DMS 273 treated with DMSO at 0.1 percent for 48 hours (cell line): ENCODE measurements around the gene GARIN5A.

Experiments used
- DNase-seq: peaks from one replicate; lab custom pipeline; 2025; lab: John Stamatoyannopoulos, UW

Gene GARIN5A

DNA sequence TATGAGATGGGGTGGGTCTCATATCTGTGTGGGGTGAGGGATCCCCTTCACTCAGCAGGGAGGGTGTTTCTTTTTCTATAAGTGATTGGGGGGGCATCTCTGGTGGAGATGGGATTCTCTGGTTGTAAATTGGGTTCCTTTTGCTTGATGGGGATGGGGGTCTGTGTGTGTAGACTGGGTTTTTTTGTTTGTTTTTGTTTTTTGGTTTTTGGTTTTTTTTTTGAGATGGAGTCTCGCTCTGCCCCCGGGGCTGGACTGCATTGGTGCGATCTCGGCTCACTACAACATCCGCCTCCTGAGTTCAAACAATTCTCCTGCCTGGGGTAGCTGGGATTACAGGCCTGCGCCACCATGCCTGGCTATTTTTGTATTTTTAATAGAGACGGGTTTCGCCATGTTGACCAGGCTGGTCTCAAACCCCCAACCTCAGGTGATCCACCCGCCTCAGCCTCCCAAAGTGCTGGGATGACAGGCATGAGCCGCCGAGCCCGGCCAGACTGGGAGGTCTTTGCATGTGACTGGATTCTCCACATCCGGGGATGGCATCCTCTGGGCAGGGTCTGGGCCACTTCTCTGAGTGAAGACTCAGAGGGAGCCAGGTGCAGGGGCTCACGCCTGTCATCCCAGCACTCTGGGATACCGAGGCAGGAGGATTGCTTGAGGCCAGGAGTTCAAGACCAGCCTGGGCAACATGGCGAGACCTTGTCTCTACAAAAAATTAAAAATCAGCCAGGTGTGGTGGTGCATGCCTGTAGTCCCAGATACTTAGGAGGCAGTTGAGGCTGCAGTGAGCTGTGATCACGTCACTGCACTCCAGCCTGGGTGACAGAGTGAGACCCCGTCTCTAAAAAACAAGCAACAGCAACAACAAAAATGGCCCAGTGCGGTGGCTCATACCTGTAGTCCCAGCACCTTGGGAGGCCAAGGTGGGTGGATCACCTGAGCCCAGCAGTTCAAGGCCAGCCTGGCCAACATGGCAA lies 43.2 kb downstream of the GARIN5A start:
- DNase-seq: no peak

DNA sequence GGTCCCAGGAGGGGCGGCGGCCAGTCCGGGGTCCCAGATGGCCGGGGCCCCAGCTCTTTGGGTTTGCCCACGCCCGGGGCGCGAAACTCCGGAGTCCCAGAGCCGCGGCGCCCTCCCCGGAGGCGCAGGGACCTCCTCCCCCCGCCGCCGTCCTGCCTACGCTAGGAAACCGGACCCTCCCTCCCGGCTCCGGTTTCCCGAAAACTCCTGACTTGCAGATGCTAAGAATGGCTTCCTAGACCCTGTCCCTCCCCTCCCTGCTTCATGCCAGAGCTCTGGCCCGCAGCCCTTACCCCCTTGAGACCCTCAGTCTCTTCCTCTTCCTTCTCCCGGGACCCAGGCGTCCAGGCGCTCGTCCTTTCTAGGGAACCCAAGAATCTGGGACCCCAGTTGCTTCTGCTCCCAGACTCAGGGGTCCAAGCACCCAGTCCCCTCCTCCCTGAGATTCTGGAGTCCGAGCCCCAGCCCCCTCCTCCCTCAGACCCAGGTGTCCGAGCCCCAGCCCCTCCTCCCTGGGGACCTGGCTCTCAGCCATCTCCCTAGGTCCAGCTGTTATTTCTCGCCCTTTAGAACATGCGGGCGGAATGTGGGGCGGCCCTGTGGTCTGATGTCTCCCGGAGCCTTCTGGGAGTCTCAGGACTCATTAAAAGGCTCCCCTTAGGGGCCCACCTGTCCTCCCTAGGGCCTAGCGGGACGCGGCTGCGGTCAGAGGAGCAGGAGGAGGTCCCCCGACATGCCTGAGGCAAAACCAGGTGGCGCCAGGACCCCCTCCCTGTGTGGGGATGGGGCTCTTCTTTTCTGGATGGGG lies 44.2 kb downstream of the GARIN5A start, which contains the start of gene MYBPC2:
Gene MYBPC2, plus strand, starts transcription at position 672 of the 808 bp plus-strand sequence. Its CDS starts 62 bp downstream, at position 734.
- DNase-seq: no peak

DNA sequence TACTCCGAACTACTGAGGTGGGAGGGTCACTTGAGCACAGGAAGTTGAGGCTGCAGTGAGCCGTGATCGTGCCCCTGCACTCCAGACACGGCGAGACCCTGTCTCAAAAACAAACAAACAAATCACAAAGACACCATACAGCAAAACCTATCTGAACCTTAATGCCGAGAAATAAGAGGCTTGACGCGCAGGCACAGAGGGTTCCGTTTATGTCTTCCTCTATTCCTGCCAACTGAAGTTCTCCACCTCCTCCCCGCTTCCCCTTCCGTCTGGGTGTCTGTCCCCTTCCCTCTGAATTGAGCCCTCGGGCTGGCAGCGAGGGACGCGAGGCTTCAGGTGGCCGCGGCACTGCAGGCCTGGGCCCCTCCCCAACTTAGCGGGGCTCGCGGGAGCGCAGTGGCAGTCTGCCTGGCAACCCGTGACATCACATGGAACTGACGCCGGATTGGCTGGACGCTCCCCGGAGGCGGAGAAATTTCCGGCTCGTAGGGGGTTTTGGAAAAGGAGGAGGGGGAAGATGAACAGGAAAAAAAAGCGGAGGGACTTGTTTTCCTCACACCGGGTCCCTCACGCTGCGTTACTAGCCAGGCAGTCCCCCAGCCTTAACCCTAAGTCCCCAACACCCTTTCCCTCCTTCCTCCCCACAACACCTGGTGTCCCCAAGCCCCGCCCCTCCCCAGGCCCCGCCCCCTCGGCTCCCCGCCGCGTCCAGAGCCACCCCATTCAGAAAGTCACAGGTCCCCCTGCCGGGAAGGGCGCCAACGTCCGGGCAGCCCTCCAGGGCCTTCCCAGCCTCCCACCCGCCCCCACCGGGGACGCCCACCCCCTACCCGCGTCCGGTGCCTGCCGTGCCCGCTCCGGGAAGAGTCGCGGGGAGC lies 45.1 kb downstream of the GARIN5A start:
- DNase-seq: no peak

DNA sequence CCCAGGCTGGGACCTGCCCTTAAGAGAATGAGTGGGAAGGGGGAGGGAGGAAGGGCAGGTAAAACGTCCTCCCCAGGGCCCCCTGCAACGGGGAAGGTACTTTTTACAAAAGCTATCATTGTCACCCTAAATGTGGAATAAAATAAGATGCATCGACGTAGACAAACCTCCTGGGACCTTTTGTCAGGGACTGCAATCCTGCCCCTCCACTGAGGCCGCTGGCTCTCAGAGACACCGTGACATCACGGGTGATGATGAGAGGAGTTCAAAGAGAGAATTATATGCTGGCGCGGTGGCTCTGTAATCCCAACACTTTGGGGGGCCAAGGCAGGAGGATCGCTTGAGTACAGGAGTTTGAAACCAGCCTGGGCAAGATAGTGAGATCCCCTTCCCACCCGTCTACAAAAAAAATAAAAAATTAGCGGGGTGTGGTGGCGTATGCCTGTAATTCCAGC lies 45.7 kb downstream of the GARIN5A start:
- DNase-seq: no peak

DNA sequence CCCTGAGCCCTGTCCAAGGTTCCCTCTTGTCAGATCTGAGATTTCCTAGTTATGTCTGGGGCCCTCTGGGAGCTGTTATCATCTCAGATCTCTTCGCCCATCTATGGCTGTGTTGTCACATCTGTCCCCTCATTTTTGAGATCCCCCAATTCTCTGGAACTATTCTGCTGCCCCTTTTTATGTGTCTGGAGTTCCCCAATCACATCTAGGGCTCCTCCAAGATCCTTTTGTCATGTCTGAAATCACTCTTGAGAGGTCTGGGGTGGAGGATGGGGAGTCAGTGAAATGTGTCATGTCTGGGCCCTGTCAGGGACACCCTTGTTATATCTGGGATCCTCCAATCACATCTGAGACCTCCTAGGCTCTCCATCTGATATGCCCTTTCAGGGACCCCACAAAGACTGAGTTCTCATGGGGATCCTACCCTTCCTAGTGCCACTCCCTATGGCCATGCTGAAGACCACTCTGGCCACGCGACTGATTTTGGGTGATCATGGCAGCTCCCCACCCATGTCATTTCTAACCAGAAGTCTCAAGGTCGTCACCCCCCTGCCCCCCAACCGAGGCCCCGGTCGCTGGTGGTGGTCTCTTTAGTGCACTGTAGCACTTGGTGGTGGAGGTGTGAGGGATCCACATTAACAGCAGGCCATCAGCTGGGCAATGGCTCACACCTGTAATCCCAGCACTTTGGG lies 47.7 kb downstream of the GARIN5A start:
- no peak for DNase-seq

DNA sequence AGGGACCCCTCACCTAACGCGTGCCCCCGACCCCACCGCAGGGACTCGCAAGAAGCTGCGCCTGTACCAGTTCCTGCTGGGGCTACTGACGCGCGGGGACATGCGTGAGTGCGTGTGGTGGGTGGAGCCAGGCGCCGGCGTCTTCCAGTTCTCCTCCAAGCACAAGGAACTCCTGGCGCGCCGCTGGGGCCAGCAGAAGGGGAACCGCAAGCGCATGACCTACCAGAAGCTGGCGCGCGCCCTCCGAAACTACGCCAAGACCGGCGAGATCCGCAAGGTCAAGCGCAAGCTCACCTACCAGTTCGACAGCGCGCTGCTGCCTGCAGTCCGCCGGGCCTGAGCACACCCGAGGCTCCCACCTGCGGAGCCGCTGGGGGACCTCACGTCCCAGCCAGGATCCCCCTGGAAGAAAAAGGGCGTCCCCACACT lies 48.6 kb downstream of the GARIN5A start:
- DNase-seq: no peak

DNA sequence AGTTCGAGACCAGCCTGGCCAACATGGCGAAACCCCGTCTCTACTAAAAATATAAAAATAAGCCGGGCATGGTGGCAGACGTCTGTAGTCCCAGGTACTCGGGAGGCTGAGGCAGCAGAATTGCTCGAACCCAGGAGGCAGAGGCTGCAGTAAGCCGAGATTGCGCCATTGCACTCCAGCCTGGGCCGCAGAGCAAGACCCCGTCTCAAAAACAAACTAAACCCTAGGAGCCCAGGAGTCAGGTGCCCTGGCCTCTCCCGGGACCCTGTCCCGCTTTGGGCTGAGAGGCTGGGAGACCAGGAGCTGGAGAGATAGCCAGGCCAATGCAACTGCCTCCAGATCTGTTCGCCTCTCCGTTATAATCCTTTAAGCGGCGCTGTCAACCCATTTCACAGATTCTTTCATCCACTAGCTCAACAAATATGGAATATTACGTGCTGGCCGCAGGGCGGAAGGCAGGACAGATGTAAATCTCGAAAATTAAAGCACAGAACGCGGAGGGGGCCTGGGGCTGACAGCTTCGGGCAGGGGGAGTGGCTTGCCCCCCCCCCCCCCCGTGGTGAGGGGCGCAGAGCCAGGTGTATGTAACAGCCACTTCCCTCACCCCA lies 49.2 kb downstream of the GARIN5A start:
- DNase-seq: no peak

DNA sequence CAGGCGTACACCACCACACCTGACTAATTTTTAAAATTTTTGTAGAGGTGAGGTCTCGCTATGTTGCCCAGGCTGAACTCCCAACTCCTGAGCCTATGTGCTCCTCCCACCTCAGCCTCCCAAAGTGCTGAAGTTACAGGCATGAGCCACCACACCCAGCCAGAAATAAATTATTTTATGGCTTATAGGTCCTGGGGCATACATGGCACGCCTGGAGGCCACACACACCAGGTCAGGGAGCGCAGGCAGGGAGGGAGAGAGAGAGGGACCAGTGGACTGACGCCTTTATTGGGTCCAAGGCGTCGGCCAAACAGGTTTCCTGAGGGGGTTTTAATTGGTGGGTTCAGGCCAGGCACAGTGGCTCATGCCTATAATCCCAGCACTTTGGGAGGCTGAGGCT lies 51.1 kb downstream of the GARIN5A start:
- no peak for DNase-seq

DNA sequence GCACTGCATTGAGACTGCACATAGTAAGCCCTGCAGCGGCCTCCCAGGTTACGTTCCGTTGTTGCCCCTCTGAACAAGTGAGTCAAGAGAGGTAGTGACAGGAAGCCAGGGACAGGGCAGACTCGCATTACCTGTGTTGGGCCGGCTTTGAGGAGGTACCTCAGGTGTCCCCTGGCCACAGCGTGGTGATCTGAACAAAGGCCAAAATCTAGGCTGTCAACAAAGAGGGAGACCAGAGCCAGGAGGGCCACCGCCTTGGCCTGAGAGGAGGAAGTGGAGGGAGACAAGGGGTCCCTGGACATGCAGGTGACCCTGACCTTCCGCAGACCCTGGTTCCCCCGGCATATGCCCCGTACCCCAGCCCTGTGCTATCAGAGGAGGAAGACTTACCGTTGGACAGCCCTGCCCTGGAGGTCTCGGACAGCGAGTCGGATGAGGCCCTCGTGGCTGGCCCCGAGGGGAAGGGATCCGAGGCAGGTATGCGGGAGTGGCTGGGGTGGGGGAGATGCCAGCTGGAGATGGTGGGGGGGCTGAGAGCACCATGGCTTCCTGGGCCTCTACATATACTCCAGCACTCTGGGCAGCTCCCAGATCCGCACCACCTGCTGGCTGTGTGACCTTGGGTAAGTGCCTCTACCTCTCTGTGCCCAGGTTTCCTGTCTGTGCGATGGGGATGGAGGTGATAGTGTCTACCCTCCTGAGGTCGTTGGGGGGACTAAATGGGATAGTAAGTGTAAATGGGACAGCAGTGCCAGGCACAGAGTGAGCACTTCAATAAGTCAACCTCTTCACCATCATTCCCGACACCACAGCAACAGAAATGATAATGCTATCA lies 53.2 kb downstream of the GARIN5A start:
- no peak for DNase-seq

DNA sequence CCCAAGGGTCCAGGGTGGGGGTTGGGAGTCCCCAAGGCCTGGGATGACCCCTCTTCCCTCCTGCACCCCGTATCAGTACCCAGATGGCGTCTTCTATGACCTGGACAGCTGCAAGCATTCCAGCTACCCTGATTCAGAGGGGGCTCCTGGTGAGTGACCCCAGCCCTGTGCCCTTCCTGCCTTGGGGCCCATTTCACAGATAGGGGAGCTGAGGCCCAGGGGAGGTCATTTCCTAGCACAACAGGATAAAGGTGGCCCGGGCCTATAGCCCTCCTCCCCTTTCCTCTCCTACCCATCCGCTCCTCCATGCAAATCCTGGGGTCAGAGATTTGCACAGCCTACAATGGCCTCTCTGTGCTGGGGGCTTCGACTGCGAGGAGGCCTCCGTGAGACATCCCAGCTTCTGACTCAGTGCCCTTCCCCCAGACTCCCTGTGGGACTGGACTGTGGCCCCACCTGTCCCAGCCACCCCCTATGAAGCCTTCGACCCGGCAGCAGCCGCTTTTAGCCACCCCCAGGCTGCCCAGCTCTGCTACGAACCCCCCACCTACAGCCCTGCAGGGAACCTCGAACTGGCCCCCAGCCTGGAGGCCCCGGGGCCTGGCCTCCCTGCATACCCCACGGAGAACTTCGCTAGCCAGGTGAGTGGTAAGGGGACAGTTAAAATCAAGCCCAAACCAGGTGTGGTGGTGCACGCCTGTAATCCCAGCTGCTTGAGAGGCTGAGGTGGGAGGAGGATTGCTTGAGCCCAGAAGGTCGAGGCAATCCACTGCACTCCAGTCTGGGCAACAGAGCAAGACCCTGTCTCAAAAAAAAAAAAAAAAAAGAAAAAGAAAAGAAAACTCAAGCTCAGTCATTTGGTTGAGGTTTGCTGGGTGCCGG lies 54.0 kb downstream of the GARIN5A start:
- DNase-seq: no peak

DNA sequence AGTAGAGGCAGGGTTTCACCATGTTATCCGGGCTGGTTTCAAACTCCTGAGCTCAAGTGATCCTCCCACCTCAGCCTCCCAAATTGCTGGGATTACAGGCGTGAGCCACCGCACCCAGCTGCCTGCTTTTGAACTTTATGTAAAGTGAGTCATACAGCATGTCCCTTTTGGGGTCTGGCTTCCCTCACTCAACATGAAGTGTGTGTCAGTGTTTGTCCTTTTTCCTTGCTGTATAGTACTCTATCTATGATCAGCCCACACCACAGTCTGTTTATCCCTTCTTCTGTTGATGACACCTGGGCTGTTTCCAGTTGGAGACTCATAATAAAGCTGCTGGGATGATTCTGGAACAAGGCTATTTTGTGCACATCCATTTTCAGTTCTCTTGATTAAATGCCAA lies 55.8 kb downstream of the GARIN5A start:
- no peak for DNase-seq

DNA sequence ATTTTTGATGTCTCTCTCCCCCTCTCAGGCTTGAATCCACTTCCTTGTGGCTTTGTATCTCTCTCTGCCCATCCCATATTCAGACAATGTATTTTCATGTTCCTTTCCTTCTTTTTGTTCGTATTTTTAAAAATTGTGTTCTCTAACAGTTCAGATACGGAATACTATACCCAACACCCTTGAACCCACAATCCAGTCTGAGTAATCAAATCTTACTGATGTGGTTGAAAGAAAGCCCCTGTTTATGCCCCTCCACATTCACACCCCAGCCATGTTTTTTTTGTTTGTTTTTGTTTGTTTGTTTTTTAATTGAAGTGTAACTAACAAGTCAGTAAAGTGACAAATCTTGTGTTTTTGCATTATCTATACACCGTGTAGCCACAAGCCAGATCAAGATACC lies 56.5 kb downstream of the GARIN5A start:
- no peak for DNase-seq

DNA sequence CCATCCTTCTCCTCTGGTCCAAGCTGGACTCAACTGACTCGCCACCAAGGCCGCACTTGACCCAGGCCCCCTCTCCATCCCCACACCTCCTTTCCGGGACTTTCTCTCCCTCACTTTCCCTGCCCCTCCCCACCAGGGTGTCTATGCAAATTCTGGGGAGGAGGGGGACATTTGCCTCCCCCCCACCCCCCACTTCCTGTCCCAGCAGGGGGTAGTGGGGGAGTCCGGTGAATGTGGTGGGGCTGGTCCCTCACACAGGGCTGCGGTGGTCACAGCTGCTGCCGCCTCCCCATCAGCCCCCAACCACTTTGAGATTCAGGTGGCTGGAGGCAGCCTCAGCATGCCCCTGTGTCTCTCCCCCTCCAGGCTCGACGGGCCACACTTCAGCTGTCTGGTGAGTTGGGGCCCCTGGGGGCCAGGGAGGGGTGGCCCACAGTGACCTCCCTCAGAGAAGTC lies 57.0 kb downstream of the GARIN5A start:
- DNase-seq: no peak

DNA sequence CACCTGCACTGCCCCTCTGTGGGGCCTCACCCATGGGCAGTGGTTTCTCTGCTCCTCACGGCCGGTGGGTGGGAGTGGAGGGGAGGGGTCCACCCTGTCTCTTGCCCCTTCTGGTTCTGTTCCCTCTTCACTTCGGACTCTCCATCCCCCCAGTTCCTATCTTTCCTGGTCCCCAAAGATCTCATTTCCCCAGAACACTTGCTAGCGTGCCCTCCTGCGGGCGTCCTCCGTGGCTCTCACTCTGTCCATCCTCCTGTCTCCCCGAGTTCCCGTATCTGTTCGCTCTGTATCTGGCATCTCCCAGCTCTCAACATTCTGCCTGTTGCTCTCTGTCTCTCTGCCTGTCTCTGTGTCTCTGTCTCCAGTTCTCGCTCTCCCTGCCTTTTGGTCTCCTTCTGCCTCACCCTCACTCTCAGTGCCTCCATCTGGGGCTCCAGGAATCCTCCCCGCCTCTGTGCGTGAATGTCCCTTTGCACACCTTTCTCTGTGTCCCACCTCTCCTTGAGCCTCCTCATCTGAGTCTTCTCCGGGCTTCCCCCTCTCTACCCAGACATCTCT lies 57.5 kb downstream of the GARIN5A start:
- no peak for DNase-seq

DNA sequence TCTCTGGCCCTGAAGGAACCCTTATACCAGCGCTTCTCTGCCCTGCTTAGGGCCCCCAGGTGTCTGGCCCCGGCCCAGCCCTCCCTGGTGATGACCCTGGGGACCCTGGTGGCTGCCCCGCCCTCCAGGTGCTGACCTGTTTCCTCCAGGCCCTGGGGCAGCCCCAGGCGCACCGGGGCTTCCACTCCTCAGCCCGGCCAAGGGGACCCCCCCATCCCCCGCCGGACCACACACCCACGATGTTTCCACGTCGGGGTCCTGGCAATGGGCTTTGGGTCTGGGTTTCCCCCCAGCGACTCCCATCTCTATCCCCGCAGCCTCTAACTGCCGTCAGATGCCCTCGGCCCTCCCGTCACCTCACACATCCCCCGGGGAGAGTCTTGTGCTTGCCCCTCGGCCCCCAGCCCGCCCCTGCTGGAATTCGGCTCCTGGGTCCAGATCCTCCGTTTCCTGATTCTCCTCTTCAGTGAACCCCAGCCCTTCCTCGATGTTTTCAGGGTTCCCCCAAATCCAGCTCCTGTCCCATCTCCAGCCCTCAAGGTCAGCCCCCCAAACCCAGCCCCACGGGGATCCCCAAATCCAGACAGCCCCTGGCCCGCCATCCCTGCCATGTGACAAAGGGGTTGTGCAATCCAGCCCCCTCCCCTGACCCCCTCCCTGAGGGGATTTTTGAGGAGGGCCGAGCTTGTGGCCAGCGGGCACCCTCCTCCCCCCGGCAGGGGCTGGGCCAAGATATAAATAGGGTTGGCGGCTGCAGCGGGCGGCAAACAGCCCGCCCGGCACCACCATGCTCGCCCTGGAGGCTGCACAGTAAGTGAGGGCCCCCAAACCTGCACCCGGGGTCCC lies 58.2 kb downstream of the GARIN5A start, which contains the start of gene SPIB:
Gene SPIB, plus strand, starts transcription at position 763 of the 846 bp plus-strand sequence. Its CDS starts 25 bp downstream, at position 788.
- DNase-seq: no peak

DNA sequence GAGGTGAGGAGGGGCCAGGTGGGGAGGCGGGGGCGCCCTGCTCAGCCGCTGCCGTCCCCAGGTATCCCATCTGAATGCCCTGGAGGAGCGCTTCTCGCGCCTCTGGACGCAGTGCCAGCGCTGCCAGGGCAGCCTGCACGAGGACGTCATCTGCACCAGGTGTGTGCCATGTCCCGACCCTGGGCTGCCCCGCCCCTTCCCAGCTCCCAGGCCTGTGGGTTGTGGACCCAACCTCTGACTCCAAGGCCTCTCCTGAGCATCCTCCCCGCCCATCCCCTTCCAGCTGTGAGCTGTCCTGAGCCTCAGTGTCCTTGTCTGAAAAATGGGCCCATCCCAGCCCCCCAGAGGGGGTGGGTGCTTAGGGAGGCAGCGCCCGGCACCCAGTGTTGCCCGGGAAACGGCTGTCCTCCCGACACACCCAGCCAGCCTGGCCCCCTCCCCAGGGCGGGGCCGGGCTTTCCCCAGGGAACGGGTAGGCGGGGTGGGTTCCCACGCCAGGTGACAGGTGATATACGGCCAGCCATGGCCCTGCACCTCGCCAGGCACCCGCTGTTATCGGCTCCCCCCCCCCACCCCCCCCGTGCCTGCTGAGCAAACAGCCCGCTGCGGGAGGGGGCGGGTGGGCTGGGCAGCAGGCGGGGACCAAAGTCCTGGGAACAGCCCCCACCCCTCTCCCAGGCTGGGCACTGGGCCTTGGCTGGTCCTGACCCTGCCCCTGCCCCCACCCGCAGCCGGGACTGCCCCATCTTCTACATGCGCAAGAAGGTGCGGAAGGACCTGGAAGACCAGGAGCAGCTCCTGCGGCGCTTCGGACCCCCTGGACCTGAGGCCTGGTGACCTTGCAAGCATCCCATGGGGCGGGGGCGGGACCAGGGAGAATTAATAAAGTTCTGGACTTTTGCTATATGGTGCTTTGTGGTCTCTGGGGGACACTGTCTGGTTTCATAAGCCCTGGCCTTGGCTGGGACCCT lies 59.3 kb downstream of the GARIN5A start:
- DNase-seq: no peak
